OCI-M2 (cell line): Measurements from ENCODE around the gene ENTPD7.
"Not testable (repeated sequence)": the region's sequence is repeated elsewhere in the genome, so short reads cannot be mapped to it uniquely, and the experiment has no call there.

ENCODE experiments used
- DNase-seq: peaks from one replicate; lab custom pipeline; 2025; ENCODE audit not compliant: unreplicated experiment; lab: John Stamatoyannopoulos, UW

Gene ENTPD7, protein sequence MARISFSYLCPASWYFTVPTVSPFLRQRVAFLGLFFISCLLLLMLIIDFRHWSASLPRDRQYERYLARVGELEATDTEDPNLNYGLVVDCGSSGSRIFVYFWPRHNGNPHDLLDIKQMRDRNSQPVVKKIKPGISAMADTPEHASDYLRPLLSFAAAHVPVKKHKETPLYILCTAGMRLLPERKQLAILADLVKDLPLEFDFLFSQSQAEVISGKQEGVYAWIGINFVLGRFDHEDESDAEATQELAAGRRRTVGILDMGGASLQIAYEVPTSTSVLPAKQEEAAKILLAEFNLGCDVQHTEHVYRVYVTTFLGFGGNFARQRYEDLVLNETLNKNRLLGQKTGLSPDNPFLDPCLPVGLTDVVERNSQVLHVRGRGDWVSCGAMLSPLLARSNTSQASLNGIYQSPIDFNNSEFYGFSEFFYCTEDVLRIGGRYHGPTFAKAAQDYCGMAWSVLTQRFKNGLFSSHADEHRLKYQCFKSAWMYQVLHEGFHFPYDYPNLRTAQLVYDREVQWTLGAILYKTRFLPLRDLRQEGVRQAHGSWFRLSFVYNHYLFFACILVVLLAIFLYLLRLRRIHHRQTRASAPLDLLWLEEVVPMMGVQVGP

DNA sequence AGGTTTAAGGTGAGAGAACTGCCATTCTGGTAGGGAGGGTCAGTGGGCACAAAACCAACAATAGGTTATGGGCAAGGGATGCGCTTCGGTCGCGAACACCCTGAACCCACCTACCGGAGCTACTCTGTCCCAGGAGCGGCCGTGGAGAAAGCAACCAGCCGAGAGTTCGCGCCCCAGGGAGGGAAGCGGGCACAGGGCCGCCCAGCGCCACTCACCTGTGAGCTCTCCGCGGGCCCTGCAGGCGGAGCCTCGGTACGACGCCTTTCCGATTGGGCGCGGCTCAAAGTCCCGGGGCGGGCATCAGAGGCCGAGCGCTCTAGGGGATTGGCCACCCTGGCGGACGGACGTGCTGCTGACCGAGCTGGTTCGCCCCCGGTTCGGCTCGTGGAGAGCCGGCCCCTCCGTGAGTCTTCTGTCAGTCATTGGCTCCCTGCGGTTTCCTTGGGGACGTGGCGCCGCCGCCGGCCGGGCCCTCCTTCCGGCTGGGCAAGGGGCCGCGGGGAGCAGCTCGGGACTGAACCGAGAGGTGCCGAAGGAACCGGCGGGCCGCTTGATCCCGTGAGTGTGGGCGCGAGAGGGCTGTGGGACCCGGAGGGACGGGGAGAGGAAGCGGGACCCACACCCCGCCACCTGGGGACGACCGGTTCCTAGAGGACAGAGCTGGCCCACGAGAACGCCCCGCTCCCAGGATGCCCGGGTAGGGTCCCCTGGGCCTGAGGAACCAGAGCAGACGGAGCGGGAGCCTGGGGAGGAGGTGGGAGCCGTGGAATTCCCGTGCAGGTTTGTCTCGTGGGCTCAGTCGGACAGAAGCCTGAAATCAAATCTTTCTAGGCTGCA lies at the start of gene ENTPD7:
Gene ENTPD7 (plus strand): TSS at position 479 of the 837 bp plus-strand sequence. CDS start 448 bp downstream, outside the sequence.
- DNase-seq: peak; percentile 34

DNA sequence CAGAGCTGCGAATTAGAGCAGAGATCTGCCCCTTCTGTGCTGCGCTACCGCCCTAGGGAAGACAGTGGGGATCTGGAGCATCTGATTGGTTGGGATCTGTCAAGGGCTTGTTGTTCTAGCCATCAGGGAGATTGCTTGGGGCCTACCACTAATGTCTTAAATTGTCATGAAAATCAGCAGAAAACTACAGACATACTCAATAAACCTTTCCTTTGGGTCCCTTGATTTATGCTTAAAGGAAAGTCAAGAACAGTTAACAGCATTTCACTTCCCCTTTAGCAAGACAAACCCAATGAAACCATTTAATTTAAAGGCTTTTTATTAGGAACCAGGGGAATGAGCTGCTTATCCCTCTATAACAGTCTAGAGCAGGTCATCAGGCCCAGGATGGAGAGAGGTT lies 49.1 kb upstream of the ENTPD7 start:
- no peak for DNase-seq

DNA sequence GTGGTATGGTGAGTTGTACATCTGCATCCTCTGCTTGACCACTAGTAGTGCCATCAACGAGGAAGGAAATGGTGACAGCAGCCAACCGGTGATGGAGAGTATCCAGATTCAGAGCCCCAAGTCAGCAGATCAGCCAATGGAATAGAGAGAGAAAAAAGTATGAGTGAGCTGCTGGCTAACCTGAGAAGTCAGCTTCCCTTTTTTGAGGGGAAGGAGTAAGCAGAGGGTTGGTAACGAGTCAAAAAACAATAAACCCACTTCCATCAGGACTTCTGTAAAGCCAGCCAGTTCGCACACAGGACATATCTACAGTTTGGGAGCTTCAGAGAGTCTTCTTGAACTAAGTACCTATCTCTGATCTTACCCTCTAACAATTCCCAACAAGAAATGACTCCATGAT lies 48.0 kb upstream of the ENTPD7 start:
- DNase-seq: no peak

DNA sequence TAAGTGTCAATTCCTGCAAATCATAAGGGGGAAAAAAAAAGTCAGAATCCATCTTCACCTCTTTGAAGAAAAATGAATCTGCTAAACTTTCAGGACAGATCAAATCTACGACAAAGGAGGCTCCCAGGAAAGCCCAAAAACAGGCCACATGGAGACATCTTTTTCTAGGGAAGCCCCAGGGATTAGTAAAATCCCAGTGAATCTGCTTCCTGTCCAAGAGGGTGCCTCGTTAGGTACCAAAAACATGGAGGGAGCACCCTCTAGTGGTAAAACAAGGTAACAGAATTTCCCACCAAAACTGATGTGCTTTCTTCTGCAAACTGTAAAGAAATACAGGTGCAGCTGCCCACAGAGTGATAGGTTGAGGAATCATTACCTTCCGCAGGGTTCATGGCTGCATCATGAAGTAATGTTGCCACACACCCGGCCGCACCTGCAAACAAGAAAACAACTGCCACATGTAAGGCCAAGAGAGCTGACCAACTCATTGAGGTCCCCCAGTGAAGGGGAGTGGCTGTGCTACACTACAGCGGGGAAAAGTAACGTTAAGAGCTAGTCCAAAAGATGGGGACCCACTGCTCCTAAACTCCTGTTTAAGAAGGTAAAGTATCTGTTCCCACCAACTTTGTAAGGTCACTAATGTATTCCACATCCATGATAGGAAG lies 47.0 kb upstream of the ENTPD7 start:
- DNase-seq: no peak

DNA sequence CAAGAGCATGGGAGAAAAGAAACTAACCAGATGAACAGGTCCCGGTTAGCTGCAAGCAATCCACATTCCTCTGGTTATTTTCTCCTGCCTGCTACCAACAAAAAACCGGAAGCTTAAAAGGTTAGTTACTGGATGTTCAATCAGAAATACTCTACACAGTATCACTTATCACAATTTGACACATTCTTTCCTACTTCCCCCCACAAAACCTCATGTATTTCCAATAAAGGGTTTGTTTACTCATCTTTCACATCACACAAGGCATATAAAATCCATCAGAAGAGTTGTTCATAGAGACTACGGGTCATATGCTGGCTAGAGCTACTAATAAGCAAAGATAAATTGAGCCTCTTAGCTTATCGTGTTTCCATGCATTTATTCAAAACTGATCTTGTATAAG lies 43.9 kb upstream of the ENTPD7 start:
- DNase-seq: no peak

DNA sequence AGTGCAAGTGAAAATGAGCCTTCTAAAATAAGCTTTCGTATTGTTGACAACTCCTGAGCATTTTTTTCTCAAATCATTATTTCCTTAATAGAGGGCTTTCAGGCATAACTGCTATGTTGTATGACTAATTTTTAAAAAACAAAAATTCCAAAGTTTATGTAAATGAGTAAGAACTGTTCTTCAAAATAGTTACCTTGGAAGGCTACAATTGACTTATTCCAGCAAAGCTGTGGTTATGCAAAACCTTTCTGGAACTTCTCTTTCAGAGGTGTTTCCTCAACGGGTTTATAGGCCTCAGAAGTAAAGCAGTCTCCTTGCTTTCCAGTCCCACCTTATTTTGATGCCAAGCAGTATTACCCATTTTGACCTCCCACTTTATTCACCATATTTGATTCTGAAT lies 41.6 kb upstream of the ENTPD7 start:
- DNase-seq: no peak

DNA sequence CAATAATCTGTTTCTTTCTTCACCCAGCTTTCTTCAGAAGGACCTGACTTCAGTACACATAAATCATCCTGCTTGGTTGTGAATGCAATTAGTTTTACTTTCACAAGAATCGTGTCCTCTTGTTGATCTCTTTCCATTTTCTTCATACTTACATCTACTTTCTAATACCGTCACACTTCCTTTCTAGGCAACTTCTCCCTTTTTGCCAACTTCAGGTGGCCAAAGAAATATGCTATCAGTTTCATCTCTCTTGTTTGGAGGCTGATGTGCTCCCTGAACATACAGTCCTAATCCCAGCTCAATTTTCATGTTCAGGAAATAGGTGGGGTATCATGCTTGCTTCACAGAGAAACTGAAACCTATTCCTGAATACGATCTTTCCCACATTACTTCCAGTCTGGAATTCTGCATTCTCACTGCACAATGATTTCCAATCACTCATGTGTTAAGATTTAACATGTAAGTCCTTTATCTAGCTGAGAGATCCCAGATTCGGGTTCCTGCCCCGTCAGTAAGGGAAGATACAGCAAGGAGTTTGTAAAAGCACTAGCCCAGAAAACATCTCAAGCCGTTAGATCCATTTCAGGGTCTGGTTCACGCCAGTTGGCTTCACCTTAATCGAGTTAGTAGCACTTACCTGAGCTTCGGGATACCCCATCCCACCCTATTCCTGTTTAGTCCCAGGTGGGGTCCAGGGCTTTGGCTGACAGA lies 40.1 kb upstream of the ENTPD7 start:
- DNase-seq: no peak

DNA sequence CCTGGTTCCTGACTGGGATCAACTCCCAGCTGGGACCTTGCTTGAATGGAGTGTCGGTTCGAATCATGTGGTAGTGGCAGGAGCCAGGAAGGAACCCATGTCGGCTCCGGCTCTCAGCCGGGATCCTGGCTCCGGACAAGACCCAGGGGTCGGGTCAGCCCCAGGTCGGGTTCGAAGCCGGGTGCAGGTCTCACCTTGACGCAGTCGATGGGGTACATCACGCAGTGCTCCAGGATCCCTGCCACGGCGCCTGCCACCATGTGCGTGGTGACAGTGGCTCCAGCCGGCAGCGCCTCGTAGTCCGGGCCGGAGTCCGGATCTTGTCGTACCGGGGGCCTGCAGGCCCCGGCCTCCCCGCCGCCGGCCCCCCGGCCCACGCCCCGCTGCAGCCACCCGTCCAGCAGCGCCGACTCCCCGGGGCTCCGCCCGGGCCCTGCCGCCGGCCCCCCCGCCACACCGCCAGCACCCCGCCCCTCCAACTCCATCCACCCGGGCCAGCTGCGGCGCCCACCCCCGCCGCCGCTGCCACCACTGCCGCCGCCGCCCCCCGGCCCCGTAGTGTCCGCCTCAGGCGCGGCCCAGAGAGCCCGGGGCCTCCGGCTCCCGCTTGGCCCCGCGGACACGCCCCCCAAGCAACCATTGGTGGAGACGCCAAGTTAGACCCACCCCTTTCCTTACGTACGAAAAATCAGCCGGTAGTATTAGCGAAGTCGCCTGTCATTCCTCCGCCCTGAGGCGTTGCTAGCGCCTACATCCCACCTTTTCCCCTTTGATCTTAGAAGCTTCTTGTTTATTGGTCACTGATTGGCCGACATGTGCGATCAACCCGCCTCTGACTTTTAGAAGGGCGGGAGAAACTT lies 39.2 kb upstream of the ENTPD7 start, which contains the start of gene SLC25A28:
Gene SLC25A28 (minus strand): TSS at position 589 of the 860 bp plus-strand sequence. CDS start 104 bp downstream, at position 485.
- DNase-seq: peak; percentile 95

DNA sequence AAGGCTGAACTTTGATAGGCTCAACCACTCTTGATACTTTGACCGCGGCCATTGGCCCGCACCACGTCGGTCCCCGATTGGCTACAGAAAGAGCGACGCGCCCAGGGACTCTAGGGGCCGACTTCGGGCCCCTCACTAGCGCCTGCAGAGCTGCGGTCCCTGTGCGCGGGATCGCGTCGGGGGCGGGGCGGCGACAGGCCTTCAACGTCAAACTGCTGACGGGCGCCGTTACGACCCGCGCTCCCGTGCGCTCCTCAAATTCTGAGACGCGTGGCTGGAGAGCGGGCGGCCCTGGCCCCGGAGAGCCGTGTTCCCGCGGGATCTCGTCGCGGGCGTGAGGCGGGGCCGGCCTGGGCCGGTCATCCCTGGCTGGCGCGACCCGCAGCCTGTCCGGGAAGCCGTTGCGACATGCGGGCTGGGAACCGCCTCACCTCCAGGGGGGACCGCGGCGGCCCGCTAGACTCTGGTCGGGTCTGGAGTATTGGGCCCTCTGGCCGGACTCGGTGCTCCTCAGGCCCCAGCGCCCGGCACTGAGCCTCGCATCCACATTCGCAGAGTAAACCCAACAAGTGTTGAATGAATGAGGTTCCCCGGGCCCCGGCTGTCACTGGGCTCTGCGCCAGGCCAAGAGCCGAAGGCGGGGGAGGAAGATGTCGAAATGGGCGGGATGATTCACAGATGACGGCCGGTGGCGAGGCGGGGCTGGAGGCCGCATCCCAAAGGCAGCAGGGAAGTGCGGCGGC lies 38.4 kb upstream of the ENTPD7 start:
- peak; percentile 68 for DNase-seq

DNA sequence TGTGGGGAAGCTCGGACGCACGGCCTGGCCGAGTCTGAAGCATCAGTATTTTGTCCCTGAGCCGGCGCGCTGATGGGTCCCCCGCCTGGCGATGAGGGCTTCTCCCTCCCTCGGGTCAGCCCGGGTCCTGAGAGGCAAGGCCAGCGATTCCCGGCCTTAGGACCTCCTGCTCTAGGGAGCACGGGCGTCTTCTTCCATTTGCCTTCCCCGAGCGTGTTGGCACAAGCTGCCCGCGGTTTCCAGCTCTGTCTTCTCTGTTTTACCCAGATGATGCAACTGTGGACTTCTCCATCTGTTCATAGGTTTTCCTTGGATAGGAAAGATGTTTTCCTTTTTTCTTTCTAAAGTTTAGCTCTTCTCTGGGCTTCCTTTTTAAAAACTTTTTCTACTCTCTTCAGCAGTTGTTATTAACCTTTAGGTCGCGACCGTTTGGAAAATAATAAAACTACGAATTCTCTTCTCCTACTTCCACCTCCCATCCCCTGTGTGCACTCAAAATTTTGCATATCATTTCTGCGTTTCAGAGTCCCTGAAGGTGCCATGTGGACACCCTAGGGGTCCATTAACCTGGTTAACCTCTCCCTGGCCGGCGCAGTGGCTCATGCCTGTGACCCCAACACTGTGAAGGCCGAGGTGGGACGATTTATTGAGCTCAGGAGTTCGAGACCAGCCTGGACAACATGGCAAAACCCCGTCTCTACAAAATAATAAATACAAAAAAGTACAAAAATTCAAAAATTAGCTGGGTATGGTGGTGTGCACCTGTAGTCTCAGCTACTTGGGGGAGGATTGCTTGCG lies 37.7 kb upstream of the ENTPD7 start:
- no peak for DNase-seq

DNA sequence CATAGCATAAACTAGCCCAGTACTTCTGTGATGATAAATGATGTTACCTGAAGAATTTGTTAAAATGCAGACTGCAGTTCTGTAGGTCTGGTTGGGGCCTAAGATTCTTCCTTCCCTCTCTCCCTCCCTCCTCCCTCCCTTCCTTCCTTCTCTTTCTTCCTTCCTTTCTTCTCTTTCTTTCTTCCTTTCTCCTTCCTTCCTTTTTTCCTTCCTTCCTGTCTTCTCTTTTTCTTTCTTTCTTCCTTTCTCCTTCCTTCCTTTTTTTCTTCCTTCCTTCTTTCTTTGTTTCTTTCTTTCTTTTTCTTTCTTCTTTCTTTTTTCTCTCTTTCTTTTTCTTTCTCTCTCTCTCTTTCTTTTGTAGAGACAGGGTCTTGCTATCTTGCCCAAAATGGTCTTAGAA lies 35.4 kb upstream of the ENTPD7 start:
- no peak for DNase-seq

DNA sequence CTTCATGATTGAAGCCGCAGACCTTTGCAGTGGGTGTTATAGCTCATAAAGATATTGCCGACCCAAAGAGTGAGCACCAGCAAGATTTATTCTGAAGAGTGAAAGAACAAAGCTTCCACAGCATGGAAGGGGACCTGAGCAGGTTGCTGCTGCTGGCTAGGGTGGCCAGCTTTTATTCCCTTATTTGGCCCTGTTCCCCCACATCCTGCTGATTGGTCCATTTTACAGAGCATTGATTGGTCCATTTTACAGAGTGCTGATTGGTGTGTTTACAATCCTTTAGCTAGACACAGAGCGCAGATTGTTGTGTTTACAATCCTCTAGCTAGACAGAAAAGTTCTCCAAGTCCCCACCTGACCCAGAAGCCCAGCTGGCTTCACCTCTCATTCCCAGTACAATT lies 34.2 kb upstream of the ENTPD7 start:
- DNase-seq: not testable (repeated sequence)

DNA sequence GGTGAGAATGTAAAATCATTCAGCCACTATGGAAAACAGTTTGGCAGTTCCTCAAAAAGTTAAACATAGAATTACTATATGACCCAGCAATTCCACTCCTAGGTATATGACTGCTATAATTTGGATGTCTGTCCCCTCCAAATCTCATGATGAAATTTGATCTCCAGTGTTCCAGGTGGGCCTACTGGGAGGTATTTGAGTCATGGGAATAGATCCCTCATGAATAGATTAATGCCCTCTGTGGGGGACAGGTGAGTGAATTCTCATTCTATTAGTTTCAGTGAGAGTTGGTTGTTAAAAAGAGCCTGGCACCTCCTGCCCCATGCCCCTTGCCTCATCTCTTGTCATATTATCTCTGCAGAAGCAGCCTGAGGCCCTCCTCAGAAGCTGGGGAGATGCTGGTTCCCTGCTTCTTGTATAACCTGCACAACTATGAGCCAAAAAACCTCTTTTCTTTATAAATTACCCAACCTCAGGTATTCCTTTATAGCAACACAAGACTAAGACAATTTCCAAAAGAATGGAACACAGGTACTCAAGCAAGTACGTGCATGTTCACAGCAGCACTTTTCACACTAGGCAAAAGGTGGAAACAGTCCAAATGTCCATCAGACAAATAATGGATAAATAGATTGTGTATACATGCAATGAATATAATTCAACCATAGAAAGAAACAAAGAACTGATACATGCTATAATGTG lies 30.2 kb upstream of the ENTPD7 start:
- no peak for DNase-seq

DNA sequence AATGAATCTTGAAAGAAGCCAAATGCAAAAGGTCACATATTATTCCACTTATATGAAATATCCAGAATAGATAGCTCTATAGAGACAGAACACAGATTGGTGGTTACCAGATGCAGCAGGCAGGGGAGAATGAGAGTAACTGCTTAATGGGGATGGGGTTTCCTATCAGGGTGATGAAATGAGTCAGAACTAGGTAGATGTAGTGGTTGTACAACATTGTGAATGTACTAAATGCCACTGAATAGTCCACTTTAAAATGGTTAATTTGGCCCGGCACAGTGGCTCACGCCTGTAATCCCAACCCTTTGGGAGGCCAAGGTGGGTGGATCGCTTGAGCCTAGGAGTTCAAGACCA lies 29.7 kb upstream of the ENTPD7 start:
- DNase-seq: no peak

DNA sequence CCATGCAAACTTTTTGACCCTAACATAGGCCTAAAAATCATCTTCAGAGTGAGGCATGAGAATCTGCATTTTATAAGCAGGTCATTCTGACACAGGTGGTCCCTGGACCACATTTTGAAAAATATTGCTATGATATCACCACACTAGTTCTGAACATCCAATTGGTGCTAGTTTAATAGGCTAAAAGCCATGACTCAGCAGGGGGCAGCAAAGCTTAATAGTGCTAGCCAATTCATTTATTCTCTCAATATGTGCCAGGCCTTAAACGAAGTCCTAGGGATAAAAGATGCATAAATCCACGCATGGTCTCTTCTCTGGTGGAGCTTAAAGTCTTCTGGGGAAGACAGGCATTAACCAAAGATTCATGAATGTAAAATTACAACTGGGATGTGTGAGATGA lies 28.9 kb upstream of the ENTPD7 start:
- peak; percentile 28 for DNase-seq

DNA sequence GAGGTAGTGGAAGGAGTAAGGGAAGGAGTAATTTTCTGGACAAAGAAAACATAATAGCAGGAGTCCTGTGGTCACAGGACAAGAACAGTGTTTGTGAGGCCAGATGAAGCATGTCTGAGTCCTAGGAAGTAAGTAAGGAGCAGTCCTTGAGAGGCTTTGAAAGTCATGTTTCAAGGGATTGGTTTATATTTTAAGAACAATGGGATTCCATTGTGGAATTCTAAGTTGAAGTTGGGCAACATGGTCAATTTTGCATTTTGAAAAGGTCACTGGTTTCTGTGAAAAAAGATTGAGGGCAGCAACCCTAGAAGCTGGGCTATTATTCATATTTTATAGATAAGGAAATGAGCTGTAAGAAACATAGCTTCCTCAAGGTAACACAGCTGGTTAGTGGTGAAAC lies 28.3 kb upstream of the ENTPD7 start:
- no peak for DNase-seq

DNA sequence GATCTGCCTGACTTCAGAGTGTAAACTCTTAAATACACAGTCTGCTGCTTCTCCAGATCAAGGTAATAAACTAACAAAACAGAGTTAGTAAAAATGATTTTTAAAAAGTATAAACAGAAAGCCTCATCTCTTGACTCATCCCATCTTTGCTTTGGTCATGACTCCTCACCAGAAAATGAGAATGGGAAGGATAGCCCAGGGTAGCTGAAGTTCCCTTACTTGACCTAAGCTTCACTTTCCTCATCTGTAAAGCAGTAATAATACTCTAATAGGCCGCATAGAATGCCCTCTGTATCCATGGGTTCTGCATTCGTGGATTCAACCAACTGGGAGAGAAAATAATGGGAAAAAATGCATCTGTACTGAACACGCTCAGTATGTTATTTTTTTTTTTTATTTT lies 27.8 kb upstream of the ENTPD7 start:
- no peak for DNase-seq

DNA sequence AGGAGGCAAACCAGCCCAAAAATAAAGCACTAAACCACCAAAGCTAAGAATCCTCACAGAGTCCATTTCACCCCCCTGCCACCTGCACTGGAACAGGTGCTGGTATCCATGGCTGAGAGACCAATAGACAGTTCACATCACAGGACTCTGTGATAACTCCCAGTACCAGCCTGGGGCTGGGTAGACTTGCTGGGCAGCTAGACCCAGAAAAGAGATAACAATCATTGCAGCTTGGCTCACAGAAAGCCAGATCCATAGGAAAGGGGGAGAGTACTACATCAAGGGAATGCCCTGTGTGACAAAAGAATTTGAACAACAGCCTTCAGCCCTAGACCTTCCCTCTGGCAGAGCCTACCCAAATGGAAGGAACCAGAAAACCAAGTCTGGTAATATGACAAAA lies 25.5 kb upstream of the ENTPD7 start:
- no peak for DNase-seq
